NCI-H2227 treated with DMSO at 0.1 percent for 48 hours (cell line): Measurements from ENCODE around the gene NAT16.
A peak's percentile ranks its signal among the peaks of the same experiment; 100 is the strongest.

Experiments
- DNase-seq: peaks from one replicate; lab custom pipeline; 2025; lab: John Stamatoyannopoulos, UW

The NAT16 gene

DNA sequence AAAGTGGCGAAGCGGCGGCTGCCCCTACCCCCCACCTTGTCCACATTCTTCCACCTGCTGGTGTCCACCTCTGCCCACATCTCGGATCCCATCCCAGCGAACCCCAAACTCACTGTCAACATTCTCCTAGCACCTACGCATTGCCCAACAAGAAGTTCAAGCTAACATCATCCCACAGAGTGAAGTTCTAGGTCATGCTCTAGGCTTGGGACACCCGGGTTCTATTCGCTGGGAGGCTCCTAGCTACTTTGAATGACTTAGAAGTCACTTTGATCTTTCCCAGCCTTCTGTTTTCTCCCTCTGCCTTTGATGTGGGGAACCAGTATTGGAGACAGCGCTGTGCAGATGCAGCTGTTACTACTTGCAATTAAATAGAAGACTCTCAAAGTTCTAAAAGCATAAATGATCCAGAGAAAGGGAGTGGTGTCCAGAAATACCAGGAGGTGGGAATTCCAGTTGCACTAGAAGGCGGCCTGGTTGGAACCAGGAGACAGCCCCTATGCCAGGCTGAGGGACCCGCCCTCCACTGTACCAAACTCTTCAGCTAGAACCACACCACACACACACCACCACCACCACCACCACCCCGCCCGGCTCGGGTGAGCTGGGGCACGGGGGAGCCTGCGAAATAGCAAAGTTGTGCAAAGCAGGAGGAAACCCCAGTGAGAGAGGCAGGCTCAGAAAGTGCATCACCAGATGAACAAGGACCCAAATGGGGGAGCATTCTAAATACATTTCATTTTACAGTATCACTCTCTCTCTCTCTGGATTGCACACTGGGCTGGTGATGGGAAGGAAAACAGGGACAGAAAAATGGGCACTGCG, 9.3 kb downstream of the NAT16 start:
- no peak for DNase-seq

DNA sequence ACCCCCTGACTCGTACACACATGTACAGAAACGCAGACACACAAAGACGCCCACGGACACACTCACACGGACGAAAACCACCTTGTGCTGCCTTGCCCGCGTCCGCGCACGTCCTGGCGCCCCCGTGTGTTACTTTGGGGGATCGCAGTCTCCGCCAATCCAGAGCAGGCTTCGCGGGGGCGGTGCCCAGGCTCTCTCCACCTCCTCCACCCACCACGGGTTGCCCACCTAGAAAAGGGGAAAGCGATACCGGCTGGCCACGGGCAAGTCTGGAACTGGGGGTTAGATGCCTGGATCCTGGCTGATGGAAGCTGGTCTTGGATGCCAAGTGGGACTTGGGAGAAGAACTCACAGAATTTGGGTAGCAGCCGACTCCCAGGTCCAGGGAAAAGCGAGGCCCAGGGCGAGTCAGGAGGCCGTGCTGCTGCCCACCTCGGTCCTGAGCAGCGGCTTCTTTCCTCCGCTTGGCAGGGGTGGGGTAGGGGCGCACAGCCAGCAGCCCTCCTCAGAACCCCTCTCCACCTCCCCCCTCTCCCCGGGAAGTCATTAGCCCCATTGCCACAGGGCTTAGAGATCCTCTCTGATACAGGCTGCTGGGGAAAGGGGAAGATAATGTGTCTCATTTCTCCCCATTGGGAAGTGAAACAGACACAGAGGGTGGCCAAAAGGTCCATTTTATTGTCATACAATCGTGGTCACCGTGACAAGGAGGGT, 10.1 kb downstream of the NAT16 start:
- DNase-seq, result peak; percentile 86

DNA sequence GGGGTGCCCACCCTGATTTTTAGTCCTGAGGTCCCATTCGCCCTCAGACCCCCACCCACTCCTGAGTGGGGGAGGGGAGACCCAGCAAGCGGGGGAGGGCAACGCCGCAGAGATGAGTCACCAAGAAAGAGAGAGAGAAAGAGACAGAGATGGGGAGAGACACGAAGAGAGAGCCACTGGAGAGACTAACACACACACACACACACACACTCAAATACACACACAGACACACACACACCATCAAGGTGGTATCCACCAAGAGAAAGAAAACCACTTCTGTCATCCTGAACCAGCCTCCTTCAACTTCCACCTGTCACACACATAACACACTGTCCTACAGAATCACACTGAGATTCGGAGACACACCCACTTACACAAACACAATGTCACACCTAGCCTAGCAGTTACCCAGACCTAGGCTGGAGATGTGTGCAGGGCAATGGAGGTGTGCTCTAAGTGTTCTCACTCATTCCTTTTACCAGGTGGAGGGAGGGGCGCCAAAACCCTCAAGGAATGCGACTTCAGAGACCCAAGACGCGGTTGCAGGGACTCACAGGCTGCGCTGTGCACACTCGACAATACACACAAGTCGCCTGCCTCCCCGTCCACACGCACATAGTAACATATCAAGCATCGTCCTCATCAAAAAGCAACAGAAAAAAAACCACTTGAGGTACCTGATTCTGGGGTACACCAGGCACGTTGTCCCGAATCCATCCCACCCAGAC, 10.8 kb downstream of the NAT16 start:
- no peak for DNase-seq

DNA sequence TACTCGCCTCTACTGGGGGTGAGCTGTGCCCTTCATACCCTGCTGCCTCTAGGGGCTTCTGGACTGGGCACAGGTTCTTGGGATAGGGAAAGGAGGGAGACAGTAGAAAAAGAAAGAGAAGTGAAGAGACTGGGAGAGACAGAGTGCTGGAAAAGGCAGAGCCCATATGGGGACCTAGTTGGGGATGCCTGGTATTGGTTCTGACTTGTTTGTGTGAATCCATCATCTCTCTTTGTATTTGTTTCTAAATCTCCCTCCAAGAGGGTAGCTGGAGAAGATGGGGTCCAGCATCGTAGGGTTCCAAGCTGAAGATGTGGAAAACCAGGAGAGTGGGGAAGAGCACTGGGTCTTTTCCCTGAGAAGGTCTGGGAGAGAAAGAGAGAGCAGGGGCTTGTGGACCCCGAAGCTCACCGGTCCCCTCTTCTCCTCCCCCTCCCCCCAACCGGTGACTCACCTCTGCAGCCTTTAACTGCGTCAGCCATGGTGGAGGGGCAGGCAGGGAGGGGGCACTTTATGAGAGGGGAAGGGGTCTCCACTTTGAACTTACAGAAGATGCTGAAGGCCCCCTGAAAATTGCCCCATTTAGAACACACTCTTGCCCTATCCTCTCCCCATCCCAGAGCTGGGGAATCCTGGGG, 11.6 kb downstream of the NAT16 start:
- no peak for DNase-seq

DNA sequence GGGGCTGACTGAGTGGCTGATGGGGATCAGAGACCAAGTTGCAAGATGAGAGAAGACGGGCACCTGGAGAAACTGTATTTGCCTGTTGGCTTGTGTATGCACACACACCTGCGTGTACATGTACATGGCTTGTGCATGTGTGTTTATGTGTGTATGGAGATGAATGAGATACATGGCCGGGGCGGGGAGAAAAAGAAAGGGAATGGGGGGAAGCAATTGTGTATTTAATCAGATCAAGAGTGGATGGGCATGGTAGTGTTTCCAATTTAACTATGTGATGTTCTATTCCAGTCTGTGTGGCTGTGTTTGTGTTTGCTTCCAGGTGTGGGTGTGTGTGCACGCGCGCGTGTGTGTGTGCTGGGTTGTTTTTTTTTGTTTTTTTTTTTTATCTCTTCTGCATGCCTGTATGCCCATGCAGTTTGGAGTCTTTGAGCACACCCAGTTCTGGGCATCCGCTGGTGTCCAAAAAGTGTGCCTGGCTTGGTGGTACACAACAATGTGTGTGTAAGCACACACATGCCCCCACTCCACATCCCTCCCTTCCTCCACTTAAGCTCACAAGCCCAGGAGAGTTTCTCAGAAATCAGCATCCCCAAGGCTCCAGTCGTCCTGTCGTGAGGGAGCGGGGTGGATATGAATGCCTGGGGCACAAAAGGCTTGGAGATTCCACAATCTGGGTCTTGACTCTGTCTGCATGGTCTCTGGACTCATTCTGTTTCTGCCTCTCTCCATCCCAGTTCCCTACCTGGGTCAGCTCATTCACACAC, 12.3 kb downstream of the NAT16 start:
- no peak for DNase-seq

DNA sequence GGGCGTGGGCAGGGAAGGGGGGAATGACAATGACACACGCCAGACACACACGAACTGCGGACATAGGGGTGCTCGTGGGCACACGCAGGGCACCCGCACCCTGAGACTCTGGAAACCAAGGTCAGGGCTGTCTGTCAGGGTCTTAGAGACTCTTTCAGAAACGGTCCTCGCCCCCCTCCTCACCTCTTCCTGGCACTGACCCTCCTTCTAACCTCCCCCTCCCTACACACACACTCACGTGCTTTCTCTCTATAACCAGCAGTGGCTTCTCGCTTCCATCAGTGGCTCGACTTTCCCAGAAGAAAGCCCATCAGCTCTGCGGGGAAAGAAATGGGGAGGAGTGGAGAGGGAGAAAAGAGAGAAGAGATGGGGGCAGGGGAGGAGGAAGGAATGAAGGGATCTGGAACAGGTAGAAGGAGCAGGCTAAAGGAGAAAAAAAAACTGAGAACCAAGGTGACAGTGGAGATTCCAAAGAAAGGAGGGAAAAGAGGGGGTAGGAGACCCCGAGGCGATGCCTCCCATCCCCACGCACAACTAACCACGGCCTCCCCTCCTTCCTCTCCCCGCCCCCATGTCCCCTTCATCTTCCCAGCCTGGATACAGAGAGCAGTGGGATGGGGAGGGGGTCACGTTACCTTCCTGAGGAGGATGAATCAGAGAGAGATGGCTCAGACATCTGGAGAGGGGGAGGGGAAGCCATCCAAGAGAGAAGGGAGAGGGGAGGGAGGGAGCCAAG, 13.0 kb downstream of the NAT16 start:
- peak; percentile 71 for DNase-seq

DNA sequence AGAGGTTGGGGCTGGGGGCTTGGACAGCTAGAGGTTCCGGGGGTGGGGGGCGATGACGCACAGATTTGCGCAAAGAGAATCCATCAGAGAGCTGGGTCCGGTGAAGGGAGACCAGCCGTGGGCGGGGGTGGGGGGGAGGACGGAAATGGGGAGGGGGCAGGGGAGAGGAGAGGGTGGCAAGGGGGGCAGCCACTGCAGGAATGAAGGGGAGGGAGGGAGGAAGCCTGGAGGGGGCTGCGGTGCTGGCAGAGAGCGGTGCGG, 13.5 kb downstream of the NAT16 start:
- no peak for DNase-seq

DNA sequence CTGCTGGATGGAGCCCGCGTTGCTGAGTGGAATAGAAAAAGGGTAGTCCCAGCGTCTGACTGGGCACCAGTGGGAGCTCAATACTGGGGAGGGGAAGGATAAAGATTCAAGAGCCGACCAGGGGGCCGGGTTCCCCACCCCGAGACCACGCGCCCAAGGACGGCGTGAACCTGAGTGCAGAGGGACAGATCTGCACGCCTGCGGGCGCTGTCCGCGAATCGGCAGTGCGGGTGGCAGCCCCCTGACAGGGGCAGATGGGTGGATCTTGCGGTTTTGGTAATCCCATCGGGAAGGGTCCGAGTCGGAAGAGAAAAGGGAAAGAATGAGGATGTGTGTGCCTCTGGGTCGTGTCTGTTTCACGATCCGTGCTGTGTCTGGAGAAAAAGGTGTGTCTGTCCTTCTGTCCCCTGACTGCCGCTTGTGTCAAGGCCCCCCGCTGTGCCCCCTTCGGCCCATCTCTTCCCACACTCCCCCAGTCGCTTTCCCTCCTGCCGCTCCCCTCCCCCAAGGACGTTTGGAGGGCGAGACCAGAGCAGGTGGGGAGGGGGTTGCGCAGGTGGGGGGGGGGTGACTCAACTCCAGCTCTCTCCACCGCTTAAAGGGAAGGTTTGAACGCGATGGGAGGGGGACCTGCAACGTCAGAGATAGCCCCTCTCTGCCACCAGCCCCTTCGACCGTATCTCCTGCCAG, 14.0 kb downstream of the NAT16 start:
- peak; percentile 36 for DNase-seq

DNA sequence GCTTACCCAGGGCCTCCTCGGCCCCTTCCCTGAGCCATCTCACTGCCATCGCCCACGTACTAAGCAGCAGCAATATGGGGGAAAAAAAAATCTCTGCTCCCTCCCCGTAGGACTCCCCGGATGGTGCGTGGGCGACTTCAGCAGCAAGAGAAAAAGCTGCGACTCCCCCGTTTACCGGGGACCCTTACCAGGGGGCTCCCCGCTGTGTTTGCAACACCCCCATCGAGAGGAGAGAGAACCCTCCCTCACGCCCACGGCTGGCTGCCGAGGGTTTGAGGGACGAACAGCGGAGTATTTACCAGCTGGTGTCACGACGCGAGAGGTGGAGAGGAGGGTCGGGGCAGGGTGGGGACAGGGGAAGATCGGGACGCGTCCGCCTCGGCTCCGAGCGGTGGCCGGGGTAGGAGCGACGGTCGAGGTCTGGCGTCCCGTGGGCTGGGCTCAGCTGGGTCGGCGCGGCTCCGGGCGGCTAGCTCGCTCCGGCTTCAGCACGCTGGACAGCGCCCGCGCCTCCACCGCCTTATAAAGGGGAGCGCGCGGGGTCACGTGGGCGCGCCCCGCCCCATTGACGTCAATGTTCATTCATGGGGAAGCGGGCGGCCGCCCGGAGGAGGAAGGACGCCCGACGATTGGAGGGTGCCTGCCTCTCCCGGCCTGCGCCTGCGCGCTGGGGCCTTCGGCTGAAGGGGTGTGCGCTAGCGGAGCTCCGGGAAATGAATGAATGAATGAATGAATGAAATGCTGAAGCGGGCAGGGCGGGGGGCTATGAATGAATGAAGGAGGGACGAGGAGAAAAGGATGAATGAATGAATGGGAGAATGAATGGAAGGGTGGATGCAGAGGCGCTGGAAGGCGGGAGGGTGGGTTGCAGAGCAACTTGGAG, 14.8 kb downstream of the NAT16 start, which contains the start of gene VGF:
Gene VGF, minus strand, starts transcription at position 495 of the 883 bp plus-strand sequence. CDS start 726 bp downstream, outside the sequence.
- DNase-seq, result peak; percentile 96

DNA sequence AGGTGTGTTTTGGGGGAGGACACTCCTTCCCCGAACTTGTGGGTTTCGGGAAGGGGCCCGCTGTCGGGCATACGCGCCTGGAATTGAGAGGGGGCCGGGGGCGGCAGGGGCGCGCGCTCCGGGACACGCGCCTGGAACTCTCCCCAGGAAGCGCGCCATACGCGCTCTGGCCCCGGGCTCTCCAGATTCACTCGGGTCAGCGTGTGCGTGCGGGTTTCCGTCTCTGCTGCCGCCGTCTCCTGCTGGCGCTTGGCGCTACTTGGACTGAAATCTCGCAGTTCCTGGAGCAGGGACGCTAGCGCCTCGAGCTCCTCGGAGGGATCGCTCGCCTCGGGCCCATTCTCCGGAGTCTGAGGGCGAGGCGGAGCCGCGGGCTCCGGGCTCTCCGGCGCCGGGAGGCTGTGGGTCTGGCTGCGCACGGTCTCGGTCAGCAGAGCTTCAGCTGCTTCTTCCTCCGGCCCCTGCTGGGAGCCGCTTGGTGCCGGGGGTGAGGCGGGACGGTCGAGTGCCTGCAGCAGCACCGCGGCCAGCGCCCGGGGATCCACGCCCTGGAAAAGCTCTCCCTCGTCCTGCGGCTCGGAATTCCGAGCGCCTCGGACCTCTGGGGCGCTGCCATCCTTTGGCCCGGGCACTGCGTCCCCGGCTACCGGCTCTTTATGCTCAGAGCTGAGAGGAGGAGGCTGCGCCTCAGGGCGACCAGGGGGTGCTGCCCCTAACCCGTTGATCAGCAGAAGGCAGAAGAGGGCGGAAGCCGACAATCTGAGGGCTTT, 15.8 kb downstream of the NAT16 start:
- DNase-seq, result no peak

DNA sequence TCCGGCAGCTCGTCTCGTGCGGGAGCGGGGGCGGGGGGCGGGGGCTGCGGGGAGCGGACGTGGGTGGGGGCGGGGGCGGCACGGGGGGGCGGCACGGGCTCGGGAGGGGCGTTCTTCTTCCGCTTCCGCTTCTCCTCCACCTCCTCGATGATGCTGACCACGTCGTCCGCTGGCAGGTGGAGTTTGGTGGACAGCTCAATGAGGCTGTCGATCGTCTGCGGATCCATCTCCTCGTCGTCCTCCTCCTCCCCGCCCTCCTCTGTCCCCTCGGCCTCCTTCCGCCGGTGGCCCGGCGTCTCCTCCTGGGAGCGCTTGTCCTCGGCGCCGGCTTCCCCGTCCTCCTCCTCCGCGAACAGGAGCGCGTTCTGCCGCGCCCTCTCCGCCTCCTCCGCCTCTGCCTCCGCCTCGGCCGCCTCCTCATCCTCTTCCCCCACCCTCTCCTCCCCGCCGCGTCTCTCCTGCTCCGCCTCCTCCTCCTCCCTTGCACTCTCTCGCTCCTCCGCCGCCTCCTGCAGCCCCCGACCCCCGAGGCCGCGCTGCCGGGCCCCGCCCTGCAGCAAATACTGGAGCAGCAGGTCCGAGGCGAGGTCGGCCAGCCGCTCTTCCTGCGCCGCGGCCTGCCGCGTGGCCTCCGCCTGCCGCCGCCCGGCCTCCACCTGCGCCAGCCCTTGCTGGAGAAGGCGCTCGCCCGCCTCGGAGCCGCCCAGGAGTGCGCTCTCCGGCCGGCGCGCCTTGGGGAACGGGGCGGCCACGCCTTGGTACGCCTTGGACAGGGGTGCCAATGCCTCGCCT, 16.6 kb downstream of the NAT16 start:
- peak; percentile 87 for DNase-seq

DNA sequence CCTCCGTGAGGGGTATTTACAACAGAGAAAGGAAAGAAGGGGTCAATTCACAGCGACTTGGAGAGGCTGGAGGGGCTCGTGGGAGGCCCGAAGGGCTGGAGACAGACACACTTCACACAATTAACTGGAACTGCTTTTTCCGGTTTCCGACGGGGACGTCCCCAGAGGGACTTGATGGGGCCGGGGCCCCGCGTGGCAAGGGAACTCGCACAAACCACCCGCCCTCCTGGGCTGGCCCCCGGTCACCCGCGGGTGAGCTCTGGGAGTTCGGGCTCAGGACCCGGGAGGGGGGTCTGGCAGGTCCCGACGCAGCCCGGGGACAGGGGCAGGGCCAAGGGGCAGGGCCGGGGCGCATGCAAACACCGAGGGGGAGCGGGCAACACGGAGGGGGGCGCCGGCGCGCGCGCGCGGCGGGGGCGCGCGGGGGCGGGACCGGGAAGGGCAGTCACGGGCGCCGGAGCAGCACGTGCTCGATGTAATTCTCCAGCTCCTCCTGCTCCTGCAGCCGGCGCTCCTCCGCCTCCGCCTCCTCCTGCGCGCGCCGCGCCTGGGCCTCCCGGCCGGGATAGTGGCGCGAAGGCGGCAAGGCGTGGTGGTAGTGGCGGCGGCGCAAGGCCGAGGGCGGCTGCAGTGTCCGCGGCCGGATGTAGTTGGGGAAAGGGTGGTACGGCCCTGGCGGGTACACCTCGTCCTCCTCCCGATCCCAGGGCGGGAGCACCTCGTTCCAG, 17.4 kb downstream of the NAT16 start:
- peak; percentile 87 for DNase-seq

DNA sequence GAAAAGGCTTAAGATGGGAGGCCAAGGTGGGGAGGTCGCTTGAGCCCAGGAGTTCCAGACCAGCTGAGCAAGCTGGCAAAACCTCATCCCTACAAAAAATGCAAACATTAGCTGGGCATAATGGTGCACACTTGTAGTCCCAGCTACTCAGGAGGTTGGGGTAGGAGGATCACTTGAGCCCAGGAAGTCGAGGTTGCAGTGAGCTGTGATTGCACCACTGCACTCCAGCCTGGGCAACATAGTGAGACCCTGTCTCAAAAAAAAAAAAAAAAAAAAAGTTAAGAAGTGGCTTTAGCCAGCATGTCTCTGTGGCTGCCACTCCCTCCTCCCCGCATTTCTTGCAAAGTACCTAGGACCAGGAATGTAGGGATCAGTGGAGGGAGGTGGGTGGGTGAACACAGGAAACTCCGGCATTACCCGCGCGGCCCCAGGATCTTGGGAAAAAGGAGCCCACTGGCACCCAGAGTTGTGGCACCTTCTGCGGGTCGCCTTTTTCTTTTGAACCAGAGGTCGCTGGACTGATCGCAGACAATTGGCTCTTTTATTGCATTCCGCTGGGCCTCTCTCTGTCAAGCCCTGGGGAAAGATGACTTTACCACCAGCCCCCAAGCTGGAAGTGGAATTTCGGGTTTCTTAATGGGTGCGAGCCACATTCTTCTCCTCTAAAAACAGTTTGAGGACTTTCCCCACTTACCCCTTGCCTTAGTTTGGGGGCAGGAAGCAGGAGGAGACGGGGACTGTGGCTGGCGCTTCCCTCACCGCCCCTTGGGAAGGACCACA, 18.2 kb downstream of the NAT16 start:
- DNase-seq, result no peak

DNA sequence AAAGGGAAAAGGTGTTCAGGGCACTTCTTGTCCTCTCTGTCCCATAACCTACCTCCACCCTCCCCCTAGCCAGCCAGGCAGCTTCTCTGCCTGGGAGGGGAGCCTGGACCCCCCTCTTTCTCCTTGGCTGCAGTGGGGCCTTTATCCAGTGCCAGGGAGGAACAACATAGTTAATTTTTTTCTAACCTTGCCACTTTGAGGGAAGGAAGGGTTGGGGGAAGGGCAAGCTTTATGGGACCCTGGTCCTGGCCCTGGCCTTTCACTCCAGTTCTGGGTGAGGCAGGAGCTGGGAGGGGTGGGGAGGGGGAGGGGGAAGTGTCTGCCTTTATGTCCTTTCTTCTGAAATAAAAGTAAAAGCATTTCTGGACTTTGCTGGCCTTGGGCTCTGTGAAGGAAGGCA, 19.2 kb downstream of the NAT16 start:
- no peak for DNase-seq

DNA sequence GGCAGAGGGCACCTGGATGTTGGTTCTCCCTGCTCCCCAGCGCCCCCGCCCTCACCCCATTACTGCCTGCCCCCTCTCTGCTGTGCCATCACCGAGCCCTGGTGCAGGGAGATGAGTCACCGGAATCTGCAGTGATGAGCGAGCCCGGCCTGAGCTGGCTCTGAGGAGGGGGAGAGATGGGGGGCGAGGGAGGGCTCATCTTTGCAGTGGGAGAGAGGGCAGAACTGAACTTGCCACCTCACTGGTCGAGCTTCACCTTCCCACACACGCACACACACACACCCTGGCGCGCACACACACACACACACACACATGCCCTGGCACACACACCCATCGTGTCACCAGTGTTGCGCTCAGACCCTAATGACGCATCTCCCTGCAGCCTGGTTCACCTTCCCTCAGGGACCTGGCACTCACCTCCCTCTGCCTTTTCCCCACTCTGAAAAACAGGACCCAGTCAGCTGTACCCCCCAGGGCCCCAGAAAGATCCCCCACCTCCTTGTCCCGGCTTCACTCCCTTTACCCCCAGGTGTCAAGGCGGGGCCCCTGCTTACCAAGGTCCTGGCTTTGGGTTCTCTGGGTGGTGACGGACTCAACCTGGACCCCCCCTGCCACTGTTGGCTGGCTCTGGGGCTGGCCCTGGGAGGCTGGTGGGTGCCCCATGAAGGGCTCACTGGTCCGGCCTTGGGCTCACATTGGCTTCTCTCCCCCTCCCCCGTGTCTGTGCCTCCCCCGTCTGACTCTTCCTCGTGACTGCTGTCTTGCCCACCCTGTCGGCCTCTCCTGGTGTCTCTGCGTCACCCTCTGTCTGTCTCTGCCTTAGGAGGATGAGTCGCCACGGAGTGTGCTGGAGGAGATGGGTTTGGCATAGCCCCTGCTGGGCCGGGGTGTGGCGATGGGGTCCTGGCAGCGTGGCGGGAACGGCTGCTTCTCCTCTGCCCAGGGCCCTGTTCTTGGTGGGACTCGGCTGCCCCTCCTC, 20.1 kb downstream of the NAT16 start:
- no peak for DNase-seq
